NCI-H748 (cell line): ENCODE results near the gene CENPB.
"Not testable (repeated sequence)": the region's sequence is repeated elsewhere in the genome, so short reads cannot be mapped to it uniquely, and the experiment has no call there.

Experiments
- DNase-seq: peaks from one replicate; lab custom pipeline; 2025; ENCODE audit not compliant: unreplicated experiment; lab: John Stamatoyannopoulos, UW

The CENPB gene

DNA sequence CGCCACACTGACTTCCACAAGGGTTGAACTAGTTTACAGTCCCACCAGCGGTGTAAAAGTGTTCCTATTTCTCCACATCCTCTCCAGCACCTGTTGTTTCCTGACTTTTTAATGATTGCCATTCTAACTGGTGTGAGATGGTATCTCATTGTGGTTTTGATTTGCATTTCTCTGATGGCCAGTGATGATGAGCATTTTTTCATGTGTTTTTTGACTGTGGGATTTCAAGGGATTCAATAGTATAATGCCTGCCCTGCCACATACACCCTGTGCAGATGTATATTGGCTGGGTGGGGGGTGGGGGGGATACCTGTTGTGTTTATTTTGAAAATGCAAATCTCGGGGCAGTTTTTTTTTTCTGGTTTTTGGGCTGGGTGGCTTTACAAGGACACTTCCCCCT, 7.6 kb upstream of the CENPB start:
- DNase-seq: not testable (repeated sequence)

DNA sequence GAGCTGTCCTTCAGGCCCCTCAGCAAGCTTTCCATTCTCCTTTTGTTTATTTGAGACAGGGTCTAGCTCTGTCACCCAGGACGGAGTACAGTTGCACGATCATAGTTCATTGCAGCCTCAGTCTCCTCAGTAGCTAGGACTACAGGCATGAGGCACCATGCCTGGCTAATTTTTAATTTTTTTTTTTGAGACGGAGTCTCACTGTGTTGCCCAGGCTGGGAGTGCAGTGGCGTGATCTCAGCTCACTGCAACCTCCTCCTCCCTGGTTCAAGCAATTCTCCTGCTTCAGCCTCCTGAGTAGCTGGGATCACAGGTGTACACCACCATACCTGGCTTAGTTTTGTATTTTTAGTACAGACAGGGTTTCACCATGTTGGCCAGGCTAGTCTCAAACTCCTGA, 2.7 kb upstream of the CENPB start:
- DNase-seq: not testable (repeated sequence)

GRCh38 chr20:3788685-3789155, 2.2 kb upstream of the CENPB start:
- peak; percentile 77 for DNase-seq

GRCh38 chr20:3787324-3788014, 929 bp upstream of the CENPB start:
- no peak for DNase-seq

- DNase-seq: peak; percentile 85
Measured at GRCh38 chr20:3786126-3786484, 435 bp downstream of the CENPB start.

- peak; percentile 76 for DNase-seq
Measured at GRCh38 chr20:3785240-3786125, 1.1 kb downstream of the CENPB start.

GRCh38 chr20:3784863-3785239, 1.7 kb downstream of the CENPB start:
- DNase-seq: no peak

GRCh38 chr20:3784216-3784853, 2.2 kb downstream of the CENPB start:
- no peak for DNase-seq

- DNase-seq: no peak
Measured at GRCh38 chr20:3783511-3784195, 2.9 kb downstream of the CENPB start.

- peak; percentile 21 for DNase-seq
Measured at GRCh38 chr20:3783068-3783489, 3.5 kb downstream of the CENPB start.

GRCh38 chr20:3782597-3782996, 3.9 kb downstream of the CENPB start:
- DNase-seq: no peak

DNA sequence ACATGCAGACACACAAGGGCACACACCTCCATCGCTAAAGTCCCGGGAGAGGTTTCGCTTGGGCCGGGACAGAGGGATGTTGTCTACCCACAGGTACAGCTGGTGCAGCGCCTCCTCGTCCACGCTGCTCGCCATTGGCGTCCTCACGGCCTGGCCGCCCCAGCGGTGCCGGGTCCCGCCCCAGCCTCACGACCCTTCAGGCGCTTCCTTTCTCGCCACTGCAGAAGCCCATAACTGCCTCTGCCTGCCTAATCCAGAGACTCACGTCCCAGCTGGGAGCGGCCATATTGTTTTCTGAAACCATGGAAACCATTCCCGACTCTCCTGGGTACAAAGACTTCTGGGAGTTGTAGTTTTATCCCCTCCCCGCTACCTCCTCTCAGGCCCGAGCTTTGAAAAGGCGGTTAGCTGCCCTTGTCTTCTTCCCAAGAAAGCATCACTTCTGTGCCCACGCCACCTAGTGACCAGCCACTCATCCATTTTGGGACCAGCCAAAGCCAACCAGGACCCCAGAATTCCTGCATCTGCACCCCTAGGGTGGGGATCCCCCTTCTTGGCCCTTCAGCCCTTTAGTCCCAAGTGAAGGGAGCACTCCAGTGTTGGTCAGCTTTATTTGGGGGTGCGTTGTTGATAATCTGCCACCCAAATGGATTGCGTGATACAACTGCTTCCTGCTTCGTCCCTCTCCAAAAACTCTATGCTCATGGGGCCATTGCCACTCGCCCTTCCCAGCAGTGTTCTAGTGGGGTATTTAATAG, 5.2 kb downstream of the CENPB start, which contains the start of gene SPEF1:
Gene SPEF1 (minus strand): TSS at position 296 of the 758 bp plus-strand sequence. CDS start 161 bp downstream, at position 135.
- peak; percentile 99 for DNase-seq

- no peak for DNase-seq
Measured at GRCh38 chr20:3778976-3779375, 7.6 kb downstream of the CENPB start.

- DNase-seq: peak; percentile 83
Measured at GRCh38 chr20:3777716-3778629, 8.6 kb downstream of the CENPB start.

- peak; percentile 70 for DNase-seq
Measured at GRCh38 chr20:3777381-3777715, 9.2 kb downstream of the CENPB start.

GRCh38 chr20:3775457-3776108, 11.0 kb downstream of the CENPB start:
- no peak for DNase-seq

- DNase-seq: no peak
Measured at GRCh38 chr20:3771552-3772058, 14.9 kb downstream of the CENPB start.

DNA sequence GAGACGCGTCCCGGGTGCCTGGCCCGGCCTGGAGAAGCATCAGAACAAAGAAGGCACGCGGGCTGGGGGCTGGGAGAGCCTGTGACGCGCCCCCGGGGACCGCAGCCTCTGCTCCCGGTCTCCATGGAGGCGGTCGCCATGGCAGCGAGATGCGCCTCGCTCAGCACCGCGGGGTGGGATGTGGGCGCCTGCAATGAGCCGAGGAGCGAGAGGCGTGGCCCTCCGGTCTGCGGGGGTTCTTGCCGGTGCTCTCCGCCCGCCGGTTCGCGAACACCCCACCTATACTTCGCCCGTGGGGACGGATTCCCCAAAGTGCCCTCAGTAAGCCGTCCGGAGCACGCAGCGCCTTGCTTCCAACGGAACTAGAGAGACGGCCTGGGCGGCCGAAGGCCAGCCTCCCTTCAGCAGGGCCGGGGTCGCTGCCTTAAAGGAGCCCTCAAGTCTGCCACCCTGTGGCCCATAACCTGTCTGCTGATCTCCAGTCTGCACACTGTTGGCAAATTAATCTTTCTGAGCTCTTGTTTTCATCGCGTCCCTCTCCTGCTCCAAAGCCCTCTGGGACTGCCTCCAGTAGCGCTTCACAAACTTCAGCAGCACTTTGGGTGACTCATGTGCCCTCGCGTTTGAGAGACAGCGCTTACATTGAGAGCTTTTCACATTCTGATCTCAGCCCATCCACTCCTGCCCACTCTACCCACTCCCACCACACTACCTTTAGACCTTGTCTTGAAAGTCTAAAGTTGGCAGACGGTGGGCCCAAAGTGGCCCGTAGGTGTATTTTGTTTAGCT, 18.0 kb downstream of the CENPB start:
- DNase-seq: peak; percentile 97
